HG03378 (cell line): ENCODE measurements around the gene CNTN1.

ENCODE experiments used
- ATAC-seq: cut with Tn5 transposase; IDR thresholded peaks from one replicate; pipeline ENCODE4 v1.9.1; 2021; ENCODE audit warnings: mild to moderate bottlenecking, moderate library complexity; ENCODE audit not compliant: unreplicated experiment

The CNTN1 gene

GRCh38 chr12:41096797-41097196 lies 404.6 kb downstream of the CNTN1 start:
- no peak for ATAC-seq

- ATAC-seq, result no peak
Observed at GRCh38 chr12:41100572-41100971, 408.3 kb downstream of the CNTN1 start.

- no peak for ATAC-seq
Observed at GRCh38 chr12:41101806-41102205, 409.6 kb downstream of the CNTN1 start.

- no peak for ATAC-seq
Observed at GRCh38 chr12:41103614-41104013, 411.4 kb downstream of the CNTN1 start.

- no peak for ATAC-seq
Observed at GRCh38 chr12:41106315-41106714, 414.1 kb downstream of the CNTN1 start.

GRCh38 chr12:41108032-41108431 lies 415.8 kb downstream of the CNTN1 start:
- no peak for ATAC-seq

GRCh38 chr12:41112903-41113302 lies 420.7 kb downstream of the CNTN1 start:
- ATAC-seq, result no peak

GRCh38 chr12:41120211-41120610 lies 428.0 kb downstream of the CNTN1 start:
- ATAC-seq, result no peak

- no peak for ATAC-seq
Observed at GRCh38 chr12:41121374-41121773, 429.1 kb downstream of the CNTN1 start.
